ENCODE data around the gene EEF1AKMT1.

GRCh38 chr13:20803180-20803965, 29.6 kb upstream of the EEF1AKMT1 start:
- TF ChIP-seq CTCF (IDR thresholded peaks at IDR 0.05) (no peak), POLR2A (IDR thresholded peaks at IDR 0.05) (no peak)

Data from transverse colon (tissue), 3 donors.